Urinary bladder (tissue), 4 donors: Measurements from ENCODE around the gene PACS1. TPM values are rescaled to one million over a fixed set of nuclear protein-coding genes. Genes with fewer than 3 reads are reported as not detected.
"Not testable (repeated sequence)": the region's sequence is repeated elsewhere in the genome, so short reads cannot be mapped to it uniquely, and the experiment has no call there.

Experiments
- DNase-seq: peaks from one replicate; pipeline ENCODE4 v3.0.0-alpha.2; 2015; ENCODE audit errors: extremely low spot score
- H3K27ac ChIP-seq: one replicate; pipeline ENCODE4 v1.5.1; 2013; ENCODE audit warnings: low read depth, mild to moderate bottlenecking, moderate library complexity
- H3K36me3 ChIP-seq: one replicate; pipeline ENCODE4 v1.6.1; 2013; ENCODE audit warnings: mild to moderate bottlenecking, moderate library complexity; ENCODE audit not compliant: insufficient read depth
- H3K4me1 ChIP-seq: one replicate; pipeline ENCODE4 v1.6.1; 2013; ENCODE audit warnings: mild to moderate bottlenecking, moderate library complexity; ENCODE audit not compliant: insufficient read depth
- H3K4me3 ChIP-seq: one replicate; pipeline ENCODE4 v1.5.1; 2013; ENCODE audit warnings: low read depth, low read length
- WGBS: extraction: QIAGEN DNeasy Blood & Tissue Kit; methylation state at CpG from one replicate; pipeline ENCODE4 v1.1.7; 2013; 5-methylcytosine and 5-hydroxymethylcytosine counted together
- polyA plus RNA-seq: library from polyadenylated mRNA; stranded (reverse); fragments of 200-250 nt; gene quantifications from one replicate; pipeline ENCODE4 v1.2.3, GENCODE V29; 2013
- total RNA-seq: library from RNA; depleted of rRNA; stranded (reverse); fragments of >200 nt; gene quantifications from one replicate; pipeline ENCODE4 v1.2.3, GENCODE V29; 2014
- donor health status: healthy with polysubstance abuse.
- donor health status: healthy.

The PACS1 gene
- total and polyA plus RNA-seq, 2 donors = 41.3 to 42.3 TPM

DNA sequence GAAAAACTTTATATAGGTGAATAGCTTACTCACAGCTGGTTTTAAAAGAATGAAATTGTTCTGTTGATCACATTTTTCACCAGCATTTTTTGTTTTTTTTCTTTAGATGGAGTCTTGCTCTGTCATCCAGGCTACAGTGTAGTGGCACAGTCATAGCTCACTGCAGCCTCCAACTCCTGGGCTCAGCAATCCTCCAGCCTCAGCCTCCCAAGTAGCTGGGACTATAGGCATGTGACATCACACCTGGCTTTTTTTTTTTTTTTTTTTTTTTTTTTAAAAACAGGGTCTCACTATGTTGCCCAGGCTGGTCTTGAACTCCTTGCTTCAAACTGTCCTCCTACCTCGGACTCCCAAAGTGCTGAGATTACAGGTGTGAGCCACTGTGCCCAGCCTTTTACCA is 3.6 kb downstream of the PACS1 start:
- no peak overlapping the region for H3K27ac ChIP-seq

DNA sequence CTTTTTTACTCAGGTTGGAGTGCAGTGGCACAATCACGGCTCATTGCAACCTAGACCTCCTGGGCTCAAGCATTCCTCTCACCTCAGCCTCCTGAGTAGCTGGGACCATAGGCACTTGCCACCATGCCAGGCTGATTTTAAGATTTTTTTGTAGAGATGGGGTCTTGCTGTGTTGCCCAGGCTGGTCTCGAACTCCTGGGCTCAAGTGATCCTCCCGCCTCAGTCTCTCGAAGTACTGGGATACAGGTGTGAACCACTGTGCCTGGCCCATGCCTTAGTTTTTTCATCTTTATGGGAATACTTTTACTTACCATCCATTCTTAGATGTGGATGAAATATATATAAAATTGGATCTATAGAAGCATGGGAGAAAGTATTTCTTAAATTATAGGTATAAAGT is 5.2 kb downstream of the PACS1 start:
- Histone ChIP-seq H3K4me3 (no peak overlapping the region), H3K4me1 (no peaks in the 10 kb centered on the region), H3K36me3 (no peaks in the 10 kb centered on the region), H3K27ac (no peak overlapping the region)
- DNase-seq = no peak
- 98% methylated on average over 4 of the region's 4 CpGs for WGBS

More for the DNA sequence above, 3.6 kb downstream of the PACS1 start:
- H3K36me3 ChIP-seq = no peaks in the 10 kb centered on the region
- no peak for DNase-seq
- WGBS = 97% methylated on average over 1 of the region's 1 CpG
- H3K4me3 ChIP-seq = no peak overlapping the region
- H3K4me1 ChIP-seq = no peaks in the 10 kb centered on the region

DNA sequence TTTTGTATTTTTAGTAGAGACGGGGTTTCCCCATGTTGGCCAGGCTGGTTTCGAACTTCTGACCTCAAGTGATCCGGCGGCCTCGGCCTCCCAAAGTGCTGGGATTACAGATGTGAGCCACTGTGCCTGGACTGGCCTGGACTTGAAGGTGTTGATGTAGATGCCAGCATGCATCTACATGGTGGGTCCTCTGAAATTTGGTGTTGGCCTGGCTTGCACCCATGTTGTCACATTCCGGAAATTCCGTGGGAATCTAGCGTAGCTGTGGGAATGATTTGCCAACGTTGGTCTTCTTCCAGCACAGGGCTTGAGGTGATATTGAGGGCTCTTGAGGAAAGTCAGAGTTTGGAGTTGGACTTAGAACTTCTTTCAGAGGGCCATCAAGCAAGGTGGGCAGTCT is 6.5 kb downstream of the PACS1 start:
- Histone ChIP-seq H3K36me3 (no peaks in the 10 kb centered on the region), H3K27ac (no peak overlapping the region), H3K4me1 (no peaks in the 10 kb centered on the region), H3K4me3 (no peak overlapping the region)
- DNase-seq = no peak
- 87% methylated on average over 9 of the region's 9 CpGs for WGBS

DNA sequence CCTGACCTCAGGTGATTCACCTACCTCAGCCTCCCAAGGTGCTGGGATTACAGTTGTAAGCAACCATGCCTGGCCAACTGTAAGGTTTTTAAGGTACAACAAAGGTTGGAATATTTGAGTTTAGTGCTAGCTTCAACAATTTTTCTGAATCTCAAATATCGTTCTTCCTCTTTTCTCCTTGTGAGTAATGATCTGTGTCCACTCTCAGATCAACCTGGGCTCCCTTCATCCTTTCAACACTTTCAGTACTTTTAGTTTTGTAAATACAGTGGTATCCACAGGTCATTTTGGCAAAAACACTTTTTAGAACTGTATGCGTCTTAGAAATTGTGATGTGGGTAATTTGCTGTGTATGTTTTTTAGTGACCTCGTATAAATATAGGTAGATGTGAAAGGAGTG is 7.9 kb downstream of the PACS1 start:
- no peak for DNase-seq
- 94% methylated on average over 3 of the region's 3 CpGs for WGBS
- Histone ChIP-seq H3K36me3 (no peaks in the 10 kb centered on the region), H3K4me3 (no peak overlapping the region), H3K4me1 (no peaks in the 10 kb centered on the region), H3K27ac (no peak overlapping the region)

DNA sequence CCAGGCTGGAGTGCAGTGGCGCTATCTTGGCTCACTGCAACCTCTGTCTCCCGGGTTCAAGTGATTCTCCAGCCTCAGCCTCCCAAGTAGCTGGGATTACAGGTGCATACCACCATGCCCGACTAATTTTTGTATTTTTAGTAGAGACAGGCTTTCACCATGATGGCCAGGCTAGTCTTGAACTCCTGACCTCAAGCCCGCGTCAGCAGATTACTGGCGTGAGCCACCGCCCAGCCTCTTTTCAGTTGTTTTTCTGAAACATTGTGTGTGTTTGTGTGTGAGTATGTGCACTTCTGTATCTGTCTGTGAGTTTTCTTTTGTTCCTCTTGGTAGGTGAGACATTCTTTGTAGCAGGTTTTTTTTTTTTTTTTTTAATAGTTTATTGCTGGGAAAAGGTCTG is 8.9 kb downstream of the PACS1 start:
- not testable (repeated sequence) for H3K27ac ChIP-seq, DNase-seq, H3K36me3 ChIP-seq, H3K4me3 ChIP-seq, H3K4me1 ChIP-seq
- WGBS = 81% methylated on average over 7 of the region's 7 CpGs

DNA sequence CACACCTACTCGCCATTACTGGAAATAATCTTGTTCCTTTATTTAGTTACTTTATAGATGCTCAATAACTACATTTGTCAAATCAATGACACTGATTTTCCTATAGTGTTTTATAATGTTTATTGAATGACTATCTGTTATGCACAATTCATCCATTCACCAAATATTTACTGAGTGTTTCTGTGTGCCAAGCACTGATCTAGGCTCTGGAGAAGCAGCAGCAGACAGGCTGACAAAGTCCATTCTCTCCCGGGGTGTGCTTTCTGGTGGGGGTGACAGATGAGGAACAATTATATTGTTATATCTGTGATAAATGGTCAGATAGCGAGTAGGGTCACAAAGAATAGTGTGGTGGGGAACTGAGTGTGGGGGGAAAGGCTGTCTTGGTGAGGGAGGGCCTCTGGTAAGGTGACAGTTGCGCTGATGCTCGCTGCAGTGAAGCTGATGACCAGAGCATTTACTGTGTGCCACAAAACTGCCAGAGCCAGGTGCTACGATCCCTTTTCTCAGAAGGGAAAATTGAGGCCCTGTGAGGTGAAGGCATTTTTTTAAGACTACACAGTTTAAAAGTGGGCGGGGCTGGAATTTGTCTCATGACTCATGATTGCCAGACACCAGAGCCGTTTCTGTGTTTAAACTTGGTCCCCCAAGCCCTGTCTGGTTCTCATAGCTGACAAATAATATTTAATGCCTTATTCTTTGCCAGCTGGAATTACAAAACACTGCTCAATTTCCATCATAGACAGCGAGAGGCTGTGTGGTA is 10.2 kb downstream of the PACS1 start:
- WGBS = 60% methylated on average over 9 of the region's 9 CpGs
- Histone ChIP-seq H3K27ac (no peak overlapping the region), H3K4me1 (no peaks in the 10 kb centered on the region), H3K36me3 (no peaks in the 10 kb centered on the region), H3K4me3 (no peak overlapping the region)
- no peak for DNase-seq

DNA sequence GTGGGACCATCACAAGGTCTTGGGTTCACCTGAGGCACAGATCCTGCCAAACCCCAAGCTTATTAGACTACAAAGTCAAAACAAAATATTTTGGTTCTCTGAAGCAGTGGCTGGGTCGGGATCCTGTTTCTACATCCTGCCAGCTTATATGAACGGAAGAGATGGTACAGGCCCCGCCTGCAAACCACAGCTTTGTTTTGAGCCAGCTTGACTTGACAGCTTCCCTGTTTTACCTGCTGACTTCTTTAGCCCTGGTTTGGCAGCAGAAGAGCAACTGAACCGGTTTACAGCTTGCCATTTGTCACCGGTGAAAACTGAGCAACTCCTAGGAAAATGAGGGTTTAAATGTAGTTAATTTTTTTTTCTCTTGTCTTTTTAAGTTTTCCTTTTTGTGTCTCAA is 11.4 kb downstream of the PACS1 start:
- no peaks in the 10 kb centered on the region for H3K36me3 ChIP-seq
- H3K4me1 ChIP-seq = no peaks in the 10 kb centered on the region
- H3K4me3 ChIP-seq = no peak overlapping the region
- WGBS = 36% methylated on average over 5 of the region's 5 CpGs
- no peak for DNase-seq
- H3K27ac ChIP-seq = no peak overlapping the region

DNA sequence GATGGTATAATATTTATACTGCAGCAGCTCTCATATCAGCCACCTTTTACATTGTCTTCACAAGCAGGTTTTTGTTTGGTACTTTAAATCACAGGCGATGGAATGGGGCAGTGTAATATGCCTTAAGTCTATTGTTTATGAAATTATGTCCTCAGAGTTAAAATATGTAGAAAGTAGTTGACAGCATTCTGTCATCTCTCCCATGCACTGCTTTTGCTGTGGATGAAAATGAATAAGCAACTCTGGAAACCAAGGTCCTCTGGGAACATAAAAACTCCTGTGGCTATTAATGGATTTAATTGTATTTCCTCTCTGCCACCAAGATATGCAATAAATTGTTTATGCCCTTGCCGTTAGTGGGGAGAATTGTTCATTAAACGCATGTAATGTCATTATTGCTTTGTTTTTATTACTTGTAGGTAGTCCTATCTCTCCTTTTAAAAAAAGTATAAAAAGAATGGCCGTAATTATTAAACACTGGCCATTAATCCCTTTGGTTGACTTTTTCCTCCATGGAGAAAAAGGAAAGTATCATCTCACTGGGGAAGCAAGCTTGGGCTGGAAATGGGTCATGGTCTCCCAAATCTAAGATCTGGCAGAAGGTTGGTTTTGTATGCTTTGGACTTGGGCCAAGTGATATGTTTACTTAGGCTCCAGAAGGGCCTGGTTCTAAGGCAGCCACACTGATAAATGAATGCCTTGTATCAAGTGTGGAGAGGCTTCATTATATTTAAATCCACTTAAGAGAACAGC is 13.1 kb downstream of the PACS1 start:
- no peak for DNase-seq
- Histone ChIP-seq H3K4me3 (no peak overlapping the region), H3K4me1 (no peaks in the 10 kb centered on the region), H3K36me3 (no peaks in the 10 kb centered on the region), H3K27ac (no peak overlapping the region)
- 49% methylated on average over 4 of the region's 4 CpGs for WGBS

DNA sequence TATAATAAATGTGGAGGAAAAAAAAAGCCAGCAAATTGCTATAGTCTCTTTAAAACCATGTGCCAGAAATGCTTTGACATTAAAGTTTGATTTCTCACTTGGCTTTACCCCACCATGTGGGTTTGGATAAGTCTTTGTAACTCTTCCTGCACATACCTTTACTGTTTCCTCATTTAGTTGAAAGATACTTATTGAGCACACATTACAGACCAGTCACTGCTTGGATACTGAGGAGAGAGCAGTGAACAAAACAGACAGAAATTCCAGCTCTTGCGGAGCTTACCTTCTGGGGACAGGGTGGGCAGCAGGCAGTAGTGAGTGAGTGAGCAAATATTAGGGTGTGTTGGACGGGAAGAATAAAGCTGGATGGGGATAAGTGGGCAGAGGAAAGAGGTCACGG is 13.7 kb downstream of the PACS1 start:
- H3K4me1 ChIP-seq = no peaks in the 10 kb centered on the region
- H3K27ac ChIP-seq = no peak overlapping the region
- WGBS = 90% methylated on average over 3 of the region's 3 CpGs
- no peak overlapping the region for H3K4me3 ChIP-seq
- no peak for DNase-seq
- no peaks in the 10 kb centered on the region for H3K36me3 ChIP-seq

DNA sequence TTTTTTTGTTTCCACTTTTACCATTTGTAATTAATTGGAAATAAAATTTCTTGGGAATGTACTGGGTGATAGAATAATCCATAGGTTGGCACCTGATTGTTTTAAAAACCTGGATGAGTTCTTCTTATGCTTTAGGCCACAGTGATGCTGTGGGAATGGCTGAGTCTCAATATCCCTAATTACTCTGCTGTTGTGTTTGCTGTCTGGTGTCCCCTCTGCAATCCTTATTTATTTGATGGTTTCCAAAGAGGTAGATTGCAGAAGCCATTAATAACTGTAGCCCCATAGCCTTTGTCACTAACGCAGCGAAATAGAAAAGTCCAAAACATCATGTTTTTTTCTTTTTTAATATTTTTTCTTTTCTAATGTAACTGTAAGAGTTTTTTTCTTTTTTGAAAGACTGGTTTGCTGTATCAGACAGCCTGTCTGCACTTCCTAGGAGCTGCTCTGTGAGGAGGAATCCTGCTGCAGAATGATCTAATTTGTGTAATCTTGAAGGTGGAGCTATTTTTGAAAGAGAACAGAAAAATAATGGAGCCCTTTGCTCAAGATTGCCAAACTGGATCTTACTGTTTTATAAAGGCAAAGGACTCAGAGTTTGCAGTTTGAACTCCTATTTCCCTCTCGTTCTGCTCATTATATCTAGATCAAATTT is 14.9 kb downstream of the PACS1 start:
- no peak for DNase-seq
- Histone ChIP-seq H3K27ac (no peak overlapping the region), H3K4me1 (no peaks in the 10 kb centered on the region), H3K36me3 (no peaks in the 10 kb centered on the region), H3K4me3 (no peak overlapping the region)
- 80% methylated on average over 3 of the region's 3 CpGs for WGBS

DNA sequence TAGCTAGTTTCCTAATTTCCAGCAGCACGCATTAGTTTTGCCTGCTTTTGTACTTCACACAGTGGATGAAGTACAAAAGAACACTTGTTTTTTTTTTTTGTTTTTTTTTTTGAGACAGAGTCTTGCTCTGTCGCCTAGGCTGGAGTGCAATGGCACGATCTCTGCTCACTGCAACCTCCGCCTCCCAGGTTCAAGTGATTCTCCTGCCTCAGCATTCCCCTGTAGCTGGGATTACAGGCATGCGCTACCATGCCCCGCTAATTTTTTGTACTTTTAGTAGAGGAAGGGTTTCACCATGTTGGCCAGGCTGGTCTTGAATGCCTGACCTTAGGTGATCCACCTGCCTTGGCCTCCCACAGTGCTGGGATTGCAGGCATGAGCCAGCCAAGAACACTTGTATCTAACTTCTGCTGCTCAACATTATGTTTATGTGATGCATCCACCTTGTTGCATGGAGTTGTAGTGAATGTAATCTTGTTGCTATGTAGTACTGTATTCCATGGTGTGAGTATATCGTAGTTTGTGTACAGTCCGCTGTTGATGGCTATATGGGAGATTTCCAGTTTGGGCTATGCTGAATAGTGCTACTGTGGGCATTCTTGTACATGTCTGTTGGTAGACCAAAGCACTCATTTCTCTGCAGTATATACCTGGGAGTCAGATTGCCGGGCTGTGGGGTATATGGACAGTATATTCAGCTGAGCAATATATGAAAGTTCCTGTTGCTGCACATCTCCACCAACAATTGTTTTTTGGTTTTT is 17.3 kb downstream of the PACS1 start:
- DNase-seq = no peak
- 94% methylated on average over 9 of the region's 9 CpGs for WGBS
- Histone ChIP-seq H3K4me3 (no peak overlapping the region), H3K27ac (no peak overlapping the region), H3K4me1 (no peaks in the 10 kb centered on the region), H3K36me3 (no peaks in the 10 kb centered on the region)

DNA sequence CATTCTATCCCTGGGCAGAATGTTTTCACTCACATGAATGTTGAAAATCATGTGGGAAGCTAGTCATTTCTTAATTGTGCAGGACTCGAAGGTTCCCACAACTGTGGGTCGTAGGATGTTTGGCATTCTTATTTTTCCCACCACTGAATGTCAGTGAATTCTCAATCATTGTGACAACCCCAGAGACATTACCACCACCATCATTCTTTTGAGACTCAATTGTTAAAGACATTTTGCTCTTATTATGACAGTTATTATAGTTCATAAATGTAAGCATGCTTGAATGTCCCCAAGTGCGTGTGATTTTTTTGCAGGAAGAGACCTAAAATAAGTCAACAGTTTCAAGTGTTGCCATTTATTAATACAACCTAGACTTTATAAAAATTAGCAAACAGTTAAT is 19.0 kb downstream of the PACS1 start:
- no peak overlapping the region for H3K4me3 ChIP-seq
- WGBS = 91% methylated on average over 3 of the region's 3 CpGs

DNA sequence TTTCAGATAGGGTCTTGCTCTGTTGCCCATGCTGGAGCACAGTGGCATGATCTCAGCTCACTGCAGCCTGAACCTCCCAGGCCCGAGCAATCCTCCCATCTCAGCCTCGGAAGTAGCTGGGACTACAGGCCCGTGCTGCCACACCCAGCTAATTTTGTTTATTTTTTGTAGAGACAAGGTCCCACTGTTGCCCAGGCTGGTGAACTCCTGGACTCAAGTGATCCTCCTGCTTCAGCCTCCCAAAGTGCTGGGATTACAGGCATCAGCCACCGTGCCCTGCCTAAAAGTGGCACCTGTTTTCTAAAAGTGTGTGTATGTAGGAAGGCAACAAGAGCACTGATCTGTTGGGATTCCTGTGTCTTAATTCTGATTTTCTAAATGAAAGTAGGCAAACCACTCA is 20.2 kb downstream of the PACS1 start:
- Histone ChIP-seq H3K4me1 (no peaks in the 10 kb centered on the region), H3K36me3 (no peaks in the 10 kb centered on the region), H3K4me3 (no peak overlapping the region), H3K27ac (no peak overlapping the region)
- DNase-seq = no peak
- WGBS = 88% methylated on average over 4 of the region's 4 CpGs

More for the DNA sequence above, 19.0 kb downstream of the PACS1 start:
- Histone ChIP-seq H3K36me3 (no peaks in the 10 kb centered on the region), H3K27ac (no peak overlapping the region), H3K4me1 (no peaks in the 10 kb centered on the region)
- DNase-seq = no peak
